Measurements from ENCODE around the gene RNF11.

The RNF11 gene

DNA sequence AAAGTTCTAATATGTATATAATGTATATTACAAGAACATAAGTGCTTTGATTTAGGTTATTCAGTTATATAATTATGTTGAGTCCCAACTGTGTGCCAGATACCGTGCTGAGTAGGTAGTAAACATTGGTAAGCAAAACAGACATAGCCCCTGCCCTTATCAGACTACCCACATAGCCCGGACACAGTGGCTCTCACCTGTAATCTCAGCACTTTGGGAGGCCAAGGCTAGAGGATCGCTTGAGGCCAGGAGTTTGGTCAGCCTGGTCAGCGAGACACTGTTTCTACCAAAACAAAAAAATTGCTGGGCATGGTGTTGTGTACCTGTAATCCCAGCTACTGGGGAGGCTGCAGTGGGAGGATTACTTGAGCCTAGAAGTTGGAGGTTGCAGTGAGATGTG lies 30.7 kb downstream of the RNF11 start:
- DNase-seq = no peak

DNA sequence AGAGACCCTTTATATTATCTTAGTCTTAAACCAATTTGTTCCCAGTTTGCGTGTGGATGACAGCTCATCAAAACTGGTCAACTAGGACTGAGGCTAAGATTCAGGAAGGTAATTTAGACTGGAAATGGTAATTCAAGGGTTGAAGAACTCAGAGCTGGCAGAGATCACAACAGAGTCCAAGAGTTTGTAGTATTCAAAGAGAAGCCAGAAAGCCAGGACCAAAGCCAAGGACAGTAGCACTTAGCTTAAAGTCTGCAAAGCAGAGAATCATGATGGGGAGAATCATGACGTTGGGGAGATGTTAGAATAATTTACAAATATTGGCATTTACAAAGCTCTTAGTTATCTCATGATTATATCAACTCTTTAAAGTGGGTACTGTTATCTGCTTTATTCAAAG lies 32.6 kb downstream of the RNF11 start:
- no peak for DNase-seq

DNA sequence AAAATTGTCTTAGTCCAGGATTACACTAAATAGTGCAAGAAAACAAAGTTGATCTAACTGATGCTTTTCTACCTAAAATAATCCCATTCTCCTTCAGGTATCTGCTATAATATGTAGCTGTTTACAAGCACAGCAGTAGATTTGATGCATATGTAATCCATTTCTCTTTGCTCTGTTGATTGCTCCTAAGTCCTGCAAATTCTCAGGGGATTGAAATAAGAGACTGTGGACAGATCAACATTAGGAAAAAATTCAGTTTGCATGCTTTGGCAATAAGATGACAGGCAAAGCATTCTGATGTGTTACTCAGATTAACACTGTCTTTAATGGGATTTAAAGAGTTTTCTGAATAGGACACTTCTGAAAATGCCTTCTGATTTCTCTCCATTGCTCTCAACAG lies 34.7 kb downstream of the RNF11 start:
- DNase-seq = no peak

DNA sequence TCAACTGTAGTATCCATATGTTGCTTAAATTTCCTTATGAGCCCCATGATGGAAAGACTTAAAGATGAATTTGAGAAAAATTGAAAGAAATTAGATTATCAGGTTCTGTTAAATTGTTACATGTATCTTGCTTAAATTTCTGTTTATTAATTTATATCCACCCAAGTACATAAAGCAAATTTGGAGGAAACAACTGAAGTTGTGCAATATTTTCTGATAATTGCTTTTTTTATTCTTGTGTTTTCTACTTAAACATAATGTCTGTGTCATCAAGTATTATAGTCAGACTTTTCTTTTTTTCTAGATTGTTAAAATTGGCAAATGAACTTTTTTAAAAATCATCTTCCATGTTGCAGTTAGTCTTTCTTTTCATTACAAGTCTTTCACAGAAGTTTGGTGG lies 36.8 kb downstream of the RNF11 start:
- no peak for DNase-seq

DNA sequence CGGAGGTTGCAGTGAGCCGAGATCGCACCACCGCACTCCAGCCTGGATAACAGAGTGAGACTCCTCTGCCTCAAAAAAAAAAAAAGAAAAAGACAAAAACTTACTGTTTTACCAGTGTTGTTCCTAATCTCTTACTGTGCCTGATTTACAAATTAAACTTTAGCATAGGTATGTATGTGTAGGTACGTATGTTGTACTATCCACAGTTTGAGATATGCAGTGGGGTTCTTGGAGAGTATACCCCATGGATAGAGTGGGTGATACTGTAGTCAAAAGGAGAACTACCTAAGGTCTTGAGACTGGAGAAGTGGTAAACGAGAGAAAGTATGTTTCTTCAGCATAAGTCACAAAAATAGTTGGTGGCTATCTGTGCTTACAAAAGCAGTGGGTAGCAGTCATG lies 38.6 kb downstream of the RNF11 start:
- no peak for DNase-seq

DNA sequence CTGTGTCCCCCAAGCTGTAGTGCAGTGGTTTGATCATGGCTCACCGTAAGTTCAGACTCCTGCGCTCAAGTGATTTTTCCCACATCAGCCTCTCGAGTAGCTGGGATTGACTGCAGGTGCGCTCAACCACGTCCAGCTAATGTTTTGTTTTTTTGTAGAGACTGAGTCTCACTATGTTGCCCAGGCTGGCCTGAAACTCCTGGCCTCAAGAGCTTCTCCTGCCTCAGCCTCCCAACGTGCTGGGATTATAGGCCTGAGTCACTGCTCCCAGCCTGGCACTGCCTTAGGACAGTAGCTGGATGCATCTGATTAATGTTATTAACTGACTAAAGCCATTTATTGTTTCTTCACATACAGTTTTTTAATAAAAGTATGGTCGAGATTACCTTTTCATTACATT lies 40.2 kb downstream of the RNF11 start:
- DNase-seq = no peak

DNA sequence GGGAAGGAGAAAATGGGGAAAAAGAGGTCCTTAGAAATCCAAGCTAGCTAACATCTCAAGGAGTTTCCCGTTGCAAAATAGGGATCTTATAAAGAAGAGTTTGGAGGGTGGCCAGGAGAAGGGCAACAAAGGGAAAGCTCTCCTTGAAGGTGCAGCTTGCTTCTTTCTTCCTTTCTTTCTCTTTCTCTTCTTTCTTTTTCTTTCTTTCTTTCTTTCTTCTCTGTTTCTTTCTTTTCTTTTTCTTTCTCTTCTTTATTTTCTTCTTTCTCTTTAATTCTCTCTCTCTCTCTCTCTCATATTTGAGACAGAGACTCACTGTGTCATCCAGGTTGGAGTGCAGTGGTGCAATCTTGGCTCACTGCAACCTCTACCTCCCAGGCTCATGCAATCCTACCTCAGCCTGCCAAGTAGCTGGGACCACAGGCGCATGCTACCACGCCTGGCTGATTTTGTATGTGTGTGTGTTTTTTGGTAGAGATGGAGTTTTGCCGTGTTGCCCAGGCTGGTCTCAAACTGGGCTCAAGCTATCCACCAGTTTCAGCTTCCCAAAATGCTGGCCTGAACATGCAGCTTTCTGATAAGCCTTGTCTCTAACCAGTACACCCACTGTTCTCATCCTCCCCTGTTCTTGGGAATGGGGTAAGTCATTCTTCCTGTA lies 44.4 kb downstream of the RNF11 start:
- no peak for DNase-seq

DNA sequence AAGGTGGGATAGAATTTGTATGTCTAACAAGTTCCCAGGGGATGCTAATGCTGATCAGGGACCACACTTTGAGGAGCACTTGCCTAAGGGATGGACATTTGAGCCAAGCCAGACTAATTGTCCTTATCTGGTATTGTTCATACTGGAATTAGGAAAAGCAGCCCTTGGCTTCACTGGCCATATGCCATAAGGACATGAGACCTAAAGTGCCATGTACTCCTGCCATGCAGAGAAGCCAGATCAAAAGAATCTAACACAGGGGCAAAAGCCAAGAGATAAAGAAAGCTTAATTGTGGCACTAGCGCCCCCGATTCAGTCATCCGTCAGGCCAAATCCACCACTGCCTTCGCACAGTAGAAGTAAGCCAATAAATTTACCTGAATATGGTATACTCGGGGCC lies 45.7 kb downstream of the RNF11 start:
- DNase-seq = no peak

DNA sequence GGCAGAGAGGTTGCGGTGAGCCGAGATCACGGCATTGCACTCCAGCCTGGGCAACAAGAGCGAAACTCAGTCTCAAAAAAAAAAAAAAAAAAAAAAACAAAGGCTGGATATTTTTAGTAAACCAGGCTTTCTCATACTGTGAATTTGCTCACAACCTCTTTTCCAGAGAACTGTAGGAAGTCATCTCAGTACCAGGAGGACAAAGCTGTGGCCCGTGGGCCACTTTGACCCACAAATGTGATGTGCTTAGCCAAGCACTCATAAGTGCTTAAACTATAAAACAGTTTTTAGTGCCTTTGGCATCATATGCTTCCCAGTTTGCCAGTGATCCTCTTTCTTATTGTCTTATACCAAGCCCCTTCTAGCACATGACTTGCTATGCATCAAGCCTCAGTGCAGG lies 46.5 kb downstream of the RNF11 start:
- DNase-seq = no peak

DNA sequence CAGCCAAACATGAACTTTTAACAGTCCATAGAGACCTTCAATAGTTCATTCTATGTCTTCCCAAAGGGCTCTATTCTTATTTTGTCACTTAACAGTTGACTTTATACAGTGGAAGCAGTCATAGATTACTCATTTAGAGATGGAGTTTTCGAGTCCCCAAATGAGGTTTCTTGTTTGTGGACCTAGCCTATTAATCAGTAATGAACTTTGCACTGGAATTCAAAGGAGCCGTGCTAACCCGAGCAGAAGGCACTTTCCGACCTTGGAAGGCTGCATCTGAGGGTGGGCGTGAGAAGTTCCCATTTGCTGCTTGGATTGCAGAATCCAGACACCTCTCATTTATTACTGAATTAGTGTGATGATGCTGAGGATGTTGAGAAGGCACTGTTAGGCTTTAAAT lies 47.9 kb downstream of the RNF11 start:
- DNase-seq = no peak

DNA sequence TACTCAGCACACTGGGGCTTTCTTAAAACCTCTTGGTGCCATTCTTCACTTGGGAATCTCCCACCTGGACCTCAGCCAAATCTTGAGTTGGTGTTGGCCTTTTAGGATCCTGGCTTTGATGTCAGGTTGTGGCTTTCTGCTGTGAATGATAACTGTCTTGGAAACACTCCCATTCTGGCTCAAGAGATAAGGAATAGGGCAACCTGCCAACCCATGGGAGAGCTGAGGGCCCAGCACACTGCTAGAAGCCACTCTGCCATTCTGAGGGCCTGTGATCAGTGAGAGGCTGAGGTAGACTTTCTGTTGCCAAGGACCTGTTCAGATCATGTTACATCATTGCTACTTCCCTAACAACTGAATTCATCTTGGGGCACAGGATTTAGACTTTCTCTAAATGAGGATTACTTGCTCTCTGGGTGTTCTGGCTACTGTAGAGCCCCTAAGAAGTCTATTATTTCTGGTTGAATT lies 48.4 kb downstream of the RNF11 start:
- DNase-seq = no peak

DNA sequence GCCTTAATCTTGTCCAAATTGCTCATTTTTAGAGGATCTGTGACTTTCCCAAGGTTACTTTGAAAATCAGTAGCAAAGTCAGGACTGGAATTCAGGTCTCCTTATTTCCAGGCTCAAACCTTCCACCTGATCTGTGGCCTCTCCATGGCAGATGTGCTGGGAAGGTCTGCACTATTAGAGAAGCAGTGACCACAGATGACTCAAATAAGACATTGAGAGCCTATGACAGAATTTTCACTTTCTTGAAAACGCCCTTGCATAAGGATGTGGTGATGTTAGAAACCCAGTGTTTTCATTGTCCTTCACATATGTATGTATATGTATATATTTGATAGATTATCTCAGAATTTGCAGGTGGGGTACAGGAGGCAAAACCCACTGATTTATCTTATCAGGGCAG lies 49.0 kb downstream of the RNF11 start:
- no peak for DNase-seq

DNA sequence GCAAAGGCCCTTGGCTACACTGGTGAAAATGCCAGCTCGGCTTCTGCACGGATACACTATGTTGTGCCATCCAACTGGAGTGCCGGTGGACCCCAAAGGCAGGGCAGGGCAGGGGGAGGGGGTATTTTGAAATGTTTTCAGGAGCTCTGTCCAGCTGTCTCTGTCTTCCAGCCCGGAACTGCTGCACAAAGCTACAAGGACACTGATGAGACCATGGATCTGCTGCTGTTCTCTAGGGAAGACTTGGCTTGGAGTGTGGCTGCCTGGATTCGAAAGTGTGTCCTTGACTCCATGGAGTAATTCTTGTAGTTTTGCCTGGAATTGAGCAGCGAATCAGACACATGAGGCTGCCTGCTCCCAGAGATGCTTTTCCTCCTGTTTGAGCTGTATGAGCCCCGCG lies 51.9 kb downstream of the RNF11 start:
- DNase-seq = no peak

DNA sequence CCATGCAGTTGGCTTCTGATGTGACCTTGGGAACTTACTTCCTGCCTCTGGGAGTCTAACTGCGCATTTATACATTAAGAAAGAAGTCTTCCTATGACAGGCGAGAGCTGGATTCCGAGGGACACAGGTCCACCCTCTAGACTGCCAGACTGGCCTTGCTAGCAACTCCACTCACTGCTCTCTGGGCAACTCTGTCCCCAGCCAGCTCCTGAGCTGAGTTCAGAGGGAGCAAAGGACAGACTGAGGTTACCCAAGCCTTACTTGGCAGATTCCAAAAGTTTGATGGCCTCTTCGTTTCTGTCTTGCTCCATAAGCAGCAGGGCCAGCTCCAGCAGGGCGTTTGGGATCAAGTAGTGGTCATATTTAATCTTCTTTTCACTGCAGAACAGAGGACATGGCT lies 52.5 kb downstream of the RNF11 start:
- no peak for DNase-seq

DNA sequence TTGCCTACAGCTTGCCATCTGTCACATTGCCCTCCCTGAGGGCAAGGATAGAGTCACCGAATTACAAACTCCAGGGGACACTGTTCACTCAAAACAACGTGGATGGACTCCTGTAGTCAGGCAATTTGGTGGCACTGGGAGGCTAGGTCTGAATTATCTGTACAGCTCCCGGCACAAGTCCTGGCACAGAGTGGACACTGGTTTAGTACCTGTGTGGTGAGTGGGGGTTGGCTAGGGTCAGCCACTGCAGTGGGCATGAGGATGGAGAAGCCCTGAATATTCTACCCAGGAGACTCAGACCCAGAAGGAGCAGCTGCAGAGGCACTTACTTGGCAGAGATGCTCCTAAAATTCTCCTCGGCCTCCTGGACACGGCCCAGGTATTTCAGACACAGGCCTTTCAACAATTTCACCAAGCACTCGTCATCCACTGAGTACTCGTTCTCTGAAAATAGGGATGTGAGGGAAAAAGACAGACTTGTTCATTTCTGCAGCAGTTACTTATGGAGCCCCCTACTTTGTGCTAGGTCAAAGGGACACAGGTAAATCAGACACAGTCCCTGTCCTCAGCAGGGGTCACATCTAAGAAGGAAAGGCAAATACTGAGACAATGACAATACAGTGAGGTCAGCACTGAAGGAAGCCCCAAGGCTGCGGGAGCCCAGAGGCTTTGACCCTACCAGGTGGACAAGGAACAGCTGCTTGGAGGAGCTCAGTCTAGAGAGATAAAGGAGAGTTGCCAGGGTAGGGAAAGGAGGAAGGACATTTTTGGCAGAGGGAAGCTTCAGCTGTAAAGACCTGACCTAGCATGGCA lies 53.8 kb downstream of the RNF11 start:
- DNase-seq = no peak

DNA sequence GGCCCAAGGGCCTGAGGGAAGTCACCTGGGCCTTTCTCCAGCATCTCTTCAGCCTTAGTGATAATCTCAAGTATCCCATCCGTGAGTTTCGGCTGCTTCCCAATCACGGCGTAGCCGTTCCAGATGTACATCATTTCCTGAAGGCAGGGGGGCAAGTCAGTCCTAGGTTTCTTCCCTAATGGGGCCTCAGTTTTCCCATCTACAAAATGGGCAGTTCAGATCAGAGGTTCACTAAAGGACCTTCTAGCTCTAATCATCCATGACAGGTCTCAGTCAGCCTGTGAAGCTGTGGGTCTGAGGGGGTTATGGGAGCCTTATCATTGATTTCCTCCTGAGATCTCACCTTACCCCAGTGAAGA lies 54.4 kb downstream of the RNF11 start:
- DNase-seq = no peak

DNA sequence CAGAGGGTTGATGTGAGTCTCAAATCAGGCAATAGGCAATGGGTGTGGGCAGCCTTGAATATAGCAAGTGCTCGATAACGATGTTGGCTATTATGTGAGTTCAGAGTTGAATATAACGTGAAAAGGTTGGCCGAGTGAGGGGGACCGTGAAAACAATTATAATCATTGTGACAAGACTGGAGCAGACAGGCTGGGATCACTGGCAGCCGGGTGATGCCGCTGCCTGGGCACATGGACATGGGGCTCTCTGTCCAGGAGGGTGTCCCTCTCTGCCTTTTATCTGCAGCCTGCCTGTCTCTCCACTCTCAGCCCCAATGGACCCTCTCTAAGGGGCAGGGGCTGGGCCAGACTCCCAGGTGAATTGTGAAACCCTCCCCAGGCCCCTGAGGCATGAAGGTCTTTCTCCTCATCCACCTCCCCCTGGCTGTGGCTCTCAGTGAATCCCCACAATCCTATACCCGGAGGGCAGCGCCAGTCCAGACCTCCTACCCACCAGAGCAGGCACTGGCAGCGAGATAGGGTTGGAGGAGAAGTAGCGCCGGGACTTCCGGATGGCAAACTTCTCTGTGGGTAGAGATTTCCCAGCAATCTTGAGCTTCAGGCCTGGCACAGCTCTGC lies 57.9 kb downstream of the RNF11 start:
- DNase-seq = no peak

DNA sequence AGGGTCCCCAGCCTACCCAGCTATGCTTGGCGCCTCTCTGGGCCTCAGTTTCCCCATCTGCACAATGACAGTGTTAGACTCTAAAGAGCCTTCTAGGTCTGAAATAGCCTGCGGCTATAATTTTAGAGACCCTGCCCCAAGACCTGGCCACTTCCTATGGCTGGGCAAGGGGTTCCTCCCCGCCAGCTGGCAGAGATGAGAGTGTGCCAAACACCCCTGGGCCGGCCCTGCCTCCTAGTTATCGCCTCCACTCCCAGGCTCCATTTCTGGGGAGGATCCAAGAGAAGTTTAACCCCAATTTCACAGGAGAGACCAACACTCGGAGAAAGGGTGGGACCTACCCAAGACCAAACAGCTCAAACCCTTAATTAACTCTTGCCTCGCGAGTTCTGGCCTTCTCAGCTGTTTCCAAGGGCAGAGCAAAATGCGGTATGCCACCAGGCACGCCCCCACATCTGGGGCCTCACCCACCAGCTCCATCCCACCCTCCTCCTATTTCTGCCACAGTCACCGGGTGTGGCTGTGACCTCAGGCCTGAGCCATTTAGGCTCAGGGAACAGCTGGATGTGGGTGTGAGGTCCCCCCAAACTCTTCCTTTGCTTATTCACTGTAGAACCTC lies 58.6 kb downstream of the RNF11 start:
- DNase-seq = peak in 1 of 2 donors; percentile 73

DNA sequence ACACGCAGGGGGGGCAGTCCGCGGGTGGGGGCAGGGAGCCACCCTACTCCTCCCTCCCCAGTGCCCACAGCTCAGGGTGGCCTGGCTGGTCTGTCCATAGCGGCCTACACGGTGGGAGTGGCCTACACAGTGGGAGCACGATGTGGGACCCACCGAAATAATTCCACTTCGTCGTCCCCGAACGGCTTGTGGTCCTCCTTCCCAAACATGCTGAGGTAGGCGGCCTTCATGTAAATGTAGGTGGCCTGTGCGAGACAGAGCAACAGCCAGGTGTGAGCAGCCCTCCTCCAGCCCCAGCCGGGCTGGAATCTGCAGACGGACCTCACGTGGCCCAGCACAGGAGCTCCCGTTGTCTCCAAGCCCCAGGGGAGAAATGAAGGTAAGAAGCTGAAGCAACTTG lies 59.9 kb downstream of the RNF11 start:
- no peak for DNase-seq

DNA sequence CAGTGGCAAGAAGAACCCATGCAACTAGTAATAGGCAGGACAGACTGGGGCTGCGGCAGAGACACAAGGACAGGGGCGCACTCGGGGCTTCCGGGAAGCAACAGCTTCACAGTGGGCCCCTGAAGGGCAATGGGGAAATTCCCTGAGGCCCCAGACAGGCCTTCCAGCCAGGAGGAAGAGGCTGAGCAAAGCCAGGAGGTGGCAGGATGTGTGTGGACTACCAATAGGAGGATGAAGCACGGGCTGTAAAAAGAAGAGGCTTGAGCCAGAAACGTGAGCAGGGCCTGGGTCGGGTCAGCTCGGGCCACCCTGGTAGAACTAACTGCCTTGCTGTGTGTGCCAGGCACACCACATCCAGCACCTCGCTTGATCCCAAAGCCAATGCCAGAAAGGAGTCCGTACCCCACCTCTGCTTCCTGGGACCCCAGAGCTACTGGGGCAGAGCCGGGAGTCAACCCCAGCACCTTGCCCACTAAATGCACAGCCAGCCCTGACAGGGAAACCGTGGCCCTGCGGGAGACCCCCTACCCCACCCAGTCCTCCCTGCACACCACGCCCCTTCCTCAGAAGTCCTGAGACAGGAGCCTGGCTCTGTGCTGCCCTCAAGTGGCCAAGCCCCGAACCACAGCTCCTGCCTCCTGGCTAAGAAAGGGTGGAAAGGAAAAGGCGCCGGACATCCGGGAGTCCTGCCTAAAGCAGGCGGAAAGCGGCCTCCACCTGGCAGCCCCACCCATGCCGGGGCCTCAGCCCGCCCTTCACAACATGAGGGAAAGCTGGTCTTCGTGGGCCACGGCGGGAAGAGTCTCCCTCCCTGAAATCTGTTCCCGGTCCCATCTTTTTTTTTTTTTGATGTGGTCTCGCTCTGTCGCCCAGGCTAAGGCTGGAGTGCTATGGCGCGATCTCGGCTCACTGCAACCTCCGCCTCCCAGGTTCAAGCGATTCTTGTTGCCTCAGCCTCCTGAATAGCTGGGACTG lies 60.6 kb downstream of the RNF11 start:
- peak; percentile 41 to 56 for DNase-seq

DNA sequence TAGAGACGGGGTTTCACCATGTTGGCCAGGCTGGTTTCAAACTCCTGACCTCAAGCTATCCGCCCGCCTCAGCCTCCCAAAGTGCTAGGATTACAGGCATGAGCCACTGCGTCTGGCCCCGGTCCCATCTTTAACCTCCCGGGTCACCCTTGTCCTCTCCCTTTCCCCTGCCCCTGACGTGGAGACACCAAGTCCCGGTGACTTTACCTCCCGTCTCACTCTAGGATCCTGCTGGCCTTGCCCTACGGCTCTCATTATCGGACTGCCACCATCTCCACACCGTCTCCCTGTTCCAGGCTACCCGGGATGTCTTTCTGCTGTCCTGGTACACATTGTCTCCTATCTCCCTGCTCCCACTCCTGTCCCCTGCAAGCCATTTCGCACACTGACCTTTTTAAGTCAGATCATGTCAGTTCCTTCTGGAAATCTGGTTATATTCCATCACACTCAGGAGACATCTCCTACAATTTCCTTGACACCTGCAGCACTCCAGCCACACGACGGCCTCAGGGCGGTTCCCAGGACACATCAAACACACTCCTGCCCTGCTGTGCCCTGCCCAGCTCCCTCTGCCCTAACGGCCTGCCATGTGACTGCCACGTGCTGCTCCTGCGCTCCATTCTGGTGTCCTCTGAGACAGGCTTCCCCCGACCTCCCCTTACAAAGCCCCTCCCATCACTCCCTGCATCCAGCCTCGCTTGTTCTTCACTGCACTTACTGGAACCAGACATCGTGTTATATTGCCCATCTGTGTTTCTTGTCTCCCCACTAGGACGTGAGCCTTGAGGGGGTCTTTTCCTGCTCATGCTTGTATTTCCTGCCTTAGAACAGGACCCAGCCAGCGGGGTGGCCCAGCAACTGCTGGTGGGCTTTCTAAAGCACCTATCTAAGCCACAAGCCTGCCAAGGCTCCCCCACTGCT lies 61.6 kb downstream of the RNF11 start:
- no peak for DNase-seq

DNA sequence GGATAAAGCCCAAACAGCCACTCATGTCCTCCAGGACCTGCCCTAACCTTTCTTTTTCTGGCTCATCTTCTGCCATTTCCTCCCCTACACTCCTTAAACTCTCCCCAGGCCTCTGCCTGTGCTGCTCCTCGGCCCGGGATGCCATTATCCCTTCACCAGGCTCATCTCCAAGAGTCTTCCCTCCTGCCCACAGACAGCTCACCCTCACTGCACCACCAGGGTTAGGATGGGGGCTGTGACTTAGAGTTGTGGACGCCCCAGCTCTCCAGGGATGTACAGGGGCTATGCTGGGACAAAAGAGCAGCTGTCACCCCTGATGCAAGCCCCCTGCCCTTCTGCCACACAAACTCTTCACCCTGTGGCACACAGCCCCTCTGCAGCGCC lies 62.2 kb downstream of the RNF11 start:
- DNase-seq = no peak
